GF-D8 (cell line): ENCODE data around the gene SCN2A.

Experiments
- DNase-seq: peaks from one replicate; lab custom pipeline; 2025; lab: John Stamatoyannopoulos, UW

The SCN2A gene

DNA sequence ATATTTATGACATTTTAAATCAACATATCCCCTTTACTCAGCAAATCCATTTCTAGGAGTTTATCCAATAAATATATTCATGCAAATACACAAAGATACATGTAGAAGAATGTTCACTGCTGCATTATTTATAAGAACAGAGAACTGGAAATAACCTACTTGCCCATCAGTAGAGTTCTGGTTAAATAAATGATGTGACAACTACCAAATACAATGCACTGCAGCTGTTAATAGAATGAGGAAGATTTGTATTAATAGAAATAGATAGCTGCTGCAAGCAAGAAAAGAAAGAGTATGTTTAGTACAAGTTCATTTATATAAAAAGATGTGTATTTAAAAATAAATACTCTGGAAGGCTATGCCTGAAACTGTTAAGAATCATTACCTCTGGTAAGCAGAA, 181.0 kb downstream of the SCN2A start:
- no peak for DNase-seq

DNA sequence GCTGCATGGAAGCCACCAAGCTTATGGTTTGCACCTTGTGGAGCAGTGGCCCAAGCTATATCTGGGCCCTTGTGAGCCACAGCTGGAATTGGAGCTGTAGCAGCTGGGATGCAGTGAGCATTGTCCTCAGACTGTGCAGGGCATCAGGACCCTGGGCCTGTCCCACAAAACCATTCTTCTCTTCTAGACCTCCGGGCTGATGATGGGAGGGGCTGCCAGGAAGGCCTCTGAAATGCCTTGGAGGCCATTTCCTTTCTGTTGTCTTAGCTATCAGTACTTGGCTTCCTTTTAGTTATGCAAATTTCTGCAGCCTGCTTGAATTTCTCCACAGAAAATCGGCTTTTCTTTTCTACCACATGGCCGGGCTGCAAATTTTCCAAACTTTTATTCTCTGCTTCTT, 183.9 kb downstream of the SCN2A start:
- DNase-seq = no peak

DNA sequence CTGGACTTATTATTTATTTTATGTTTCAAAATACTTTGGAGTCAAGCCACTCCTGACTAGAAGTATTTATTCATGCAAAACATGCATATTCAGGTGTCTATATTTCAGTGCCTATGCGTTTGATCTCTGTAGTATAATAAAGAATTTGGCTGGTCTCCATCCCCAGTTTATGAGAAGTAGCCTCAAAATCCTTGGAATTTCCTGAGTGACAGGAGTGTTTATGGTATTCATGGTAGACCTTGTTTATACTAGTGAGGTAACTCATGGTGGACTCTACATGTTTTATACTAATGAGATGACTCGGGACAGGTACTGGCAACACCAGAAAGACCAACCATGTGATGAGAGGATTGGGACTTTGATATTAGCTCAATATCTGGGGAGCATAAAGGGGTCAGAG, 186.3 kb downstream of the SCN2A start:
- no peak for DNase-seq

DNA sequence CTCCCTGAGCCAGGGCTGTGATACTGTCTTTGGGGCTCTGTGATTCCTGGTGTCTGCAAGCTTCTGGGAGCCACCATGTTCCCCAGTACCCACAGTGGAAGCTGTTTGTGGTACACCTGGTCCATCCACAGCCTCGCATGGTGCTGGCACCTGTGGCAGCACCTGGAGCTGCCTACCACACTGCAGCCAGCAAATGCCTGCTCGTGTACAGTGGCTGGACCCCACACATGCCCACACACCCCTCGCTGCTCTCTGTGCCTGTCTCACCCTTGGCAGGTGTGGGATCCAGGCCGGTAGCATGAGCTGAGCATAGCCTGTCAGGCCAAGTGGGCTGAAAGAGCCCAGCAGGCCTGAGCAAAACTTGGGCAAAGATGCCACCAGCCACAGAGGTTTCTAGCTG, 188.5 kb downstream of the SCN2A start:
- DNase-seq = no peak

DNA sequence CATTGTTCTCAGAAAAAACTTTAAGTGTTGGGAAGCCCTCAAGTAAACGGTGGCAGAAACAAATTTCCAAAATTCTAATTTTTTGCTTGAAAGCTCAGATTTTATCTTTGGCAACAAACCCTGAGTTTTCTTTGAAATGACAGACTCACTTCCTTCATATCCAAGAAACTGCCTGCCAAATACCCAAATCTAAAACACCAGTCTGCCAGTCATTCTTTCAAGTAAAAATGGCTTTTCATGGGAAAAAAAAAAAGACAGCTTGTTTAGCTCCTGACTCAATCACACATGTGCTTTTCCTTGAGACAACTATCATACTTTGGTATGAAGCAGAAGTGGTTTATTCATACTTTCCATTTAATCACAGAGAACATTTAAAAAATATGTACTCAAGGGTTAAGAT, 189.7 kb downstream of the SCN2A start:
- no peak for DNase-seq

DNA sequence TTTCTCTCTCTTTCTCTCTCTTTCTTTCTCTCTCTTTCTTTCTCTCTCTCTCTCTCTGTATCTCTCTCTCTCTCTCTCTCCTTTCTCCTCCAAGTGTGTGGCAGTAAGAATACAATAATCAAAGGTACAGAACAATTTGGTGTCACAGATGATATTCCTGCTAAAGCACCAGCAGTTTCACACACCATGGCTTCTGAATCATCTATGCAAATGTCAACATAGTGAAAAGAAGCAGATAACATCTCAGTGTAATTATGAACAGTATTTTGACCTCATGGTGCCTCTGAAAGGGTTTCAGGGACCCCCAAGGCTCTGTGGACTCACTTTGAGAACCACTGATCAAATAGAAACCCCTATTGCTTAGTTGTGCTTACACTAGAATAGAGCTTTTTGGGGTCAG, 191.8 kb downstream of the SCN2A start:
- DNase-seq = no peak

DNA sequence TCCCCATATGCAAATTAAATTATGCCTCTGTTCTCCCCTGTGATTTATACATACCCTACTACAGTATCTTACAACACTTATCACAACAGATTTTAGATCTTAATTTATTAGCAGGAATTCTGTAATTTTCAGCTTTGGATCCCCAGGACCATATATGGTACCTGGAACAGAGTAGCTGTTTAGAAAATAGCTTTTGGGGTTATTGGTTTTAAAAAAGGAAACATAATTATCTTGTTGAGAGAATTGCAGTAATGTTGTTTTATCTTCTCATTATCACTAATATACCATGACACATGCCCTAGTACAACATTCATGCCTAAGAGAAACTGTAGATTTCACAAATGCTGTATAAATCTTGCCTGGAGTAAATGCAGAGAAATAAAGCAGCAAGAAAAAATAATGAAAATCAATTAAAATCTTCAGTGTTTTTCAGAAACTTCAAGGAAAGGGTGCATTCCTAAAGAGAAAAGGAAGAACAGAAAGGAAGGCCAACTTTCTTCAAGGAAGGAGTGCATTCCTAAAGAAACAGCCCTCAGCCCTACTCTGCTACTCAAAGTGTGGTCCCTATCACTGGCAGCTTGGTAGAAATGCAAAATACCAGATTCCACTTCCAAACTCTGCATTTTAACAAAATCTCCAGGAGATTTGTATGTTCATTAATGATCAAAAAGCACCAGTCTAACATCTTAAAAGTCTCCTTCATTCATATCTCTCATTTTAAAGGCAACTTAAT, 193.2 kb downstream of the SCN2A start:
- DNase-seq = no peak

DNA sequence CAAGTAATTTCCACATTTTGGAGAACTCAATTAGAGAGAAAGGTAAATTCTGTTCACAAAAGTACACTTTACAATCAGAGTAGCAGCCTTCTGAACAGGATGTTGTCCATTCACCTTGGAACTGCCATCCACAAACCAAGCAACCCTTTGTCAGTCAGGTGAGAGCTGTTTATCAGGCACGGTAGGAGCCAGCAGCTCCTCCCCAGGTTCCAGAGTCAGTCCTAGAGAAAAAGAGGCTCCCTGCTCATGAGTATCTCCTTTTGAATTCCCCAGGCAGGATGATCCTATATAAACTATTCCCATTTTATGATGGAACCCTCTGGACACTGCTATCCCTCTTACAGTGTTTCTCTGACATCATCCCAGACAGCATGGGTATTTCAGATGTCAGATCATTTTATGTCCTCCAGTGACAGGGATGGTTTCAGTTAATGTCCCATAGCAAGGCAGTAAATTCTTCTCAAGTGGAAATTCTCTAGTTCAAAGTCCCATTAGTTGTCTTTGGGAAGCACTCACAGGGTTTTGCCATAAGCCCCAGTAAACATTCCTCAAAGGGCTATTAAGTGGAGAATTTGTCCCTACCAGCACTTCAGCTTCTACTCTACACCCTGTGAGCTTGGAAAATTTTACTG, 195.8 kb downstream of the SCN2A start:
- DNase-seq = no peak

DNA sequence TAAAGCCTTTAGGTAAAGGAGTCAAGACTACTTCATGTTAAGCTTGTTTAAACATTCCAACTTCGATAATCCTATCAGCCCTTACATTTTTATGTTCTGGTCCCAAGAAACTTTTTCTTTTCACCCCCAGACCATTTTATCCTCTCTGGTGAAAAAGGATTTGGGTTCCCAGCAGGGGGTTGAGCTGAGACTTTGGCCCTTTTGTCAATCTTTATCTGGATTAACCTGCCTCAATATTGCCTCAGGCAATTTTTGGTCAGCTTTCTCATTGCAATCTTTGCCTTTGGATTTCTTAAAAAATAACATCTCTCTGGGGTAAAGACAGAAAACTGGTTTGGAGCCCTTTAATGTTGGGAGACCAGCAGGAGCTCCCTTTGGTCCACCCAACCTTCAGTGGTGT, 196.4 kb downstream of the SCN2A start:
- DNase-seq = no peak

DNA sequence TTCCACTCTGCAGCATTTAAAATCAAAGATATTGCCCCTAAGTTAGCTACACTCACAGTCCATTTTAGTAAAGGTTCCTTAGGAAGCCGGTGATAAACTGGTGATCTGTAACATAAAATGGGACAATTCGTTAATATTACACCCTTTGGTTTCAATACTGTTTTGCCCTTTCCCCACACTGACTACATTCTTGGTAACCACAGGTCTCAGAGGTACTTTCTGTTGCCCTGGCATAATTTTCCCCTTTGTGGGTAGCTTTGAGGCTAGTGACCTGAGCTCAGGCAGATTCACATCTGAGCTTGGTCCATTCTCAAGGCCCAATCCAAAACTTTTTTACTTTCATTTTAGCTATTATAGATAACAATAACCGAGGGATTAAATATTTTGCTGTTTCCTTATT, 197.3 kb downstream of the SCN2A start:
- no peak for DNase-seq

DNA sequence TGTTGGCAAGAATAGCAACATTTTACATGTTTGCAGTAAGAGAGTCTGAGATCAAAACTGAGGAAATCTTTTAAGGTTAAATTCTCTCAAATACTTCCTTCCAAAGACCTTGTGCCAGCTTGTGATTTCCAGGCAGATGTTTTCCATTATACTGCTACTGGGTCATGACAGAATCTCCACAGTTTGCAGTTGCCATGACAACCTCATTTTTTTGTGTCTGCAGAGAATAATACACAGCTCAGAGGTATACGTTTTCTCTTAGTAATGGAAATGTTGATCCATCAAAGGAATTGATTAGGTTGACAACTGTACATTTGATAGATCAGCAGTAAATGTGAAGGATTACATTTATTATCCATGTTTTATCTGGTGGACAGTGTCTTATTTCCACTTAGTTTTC, 201.2 kb downstream of the SCN2A start:
- DNase-seq = no peak
